Ammon's horn (tissue), 1 donor: ENCODE measurements around the gene SOS2.

ENCODE experiments used
- DNase-seq: peaks from one replicate; pipeline ENCODE4 v3.0.0-alpha.2; 2016; ENCODE audit warnings: low spot score

The SOS2 gene

DNA sequence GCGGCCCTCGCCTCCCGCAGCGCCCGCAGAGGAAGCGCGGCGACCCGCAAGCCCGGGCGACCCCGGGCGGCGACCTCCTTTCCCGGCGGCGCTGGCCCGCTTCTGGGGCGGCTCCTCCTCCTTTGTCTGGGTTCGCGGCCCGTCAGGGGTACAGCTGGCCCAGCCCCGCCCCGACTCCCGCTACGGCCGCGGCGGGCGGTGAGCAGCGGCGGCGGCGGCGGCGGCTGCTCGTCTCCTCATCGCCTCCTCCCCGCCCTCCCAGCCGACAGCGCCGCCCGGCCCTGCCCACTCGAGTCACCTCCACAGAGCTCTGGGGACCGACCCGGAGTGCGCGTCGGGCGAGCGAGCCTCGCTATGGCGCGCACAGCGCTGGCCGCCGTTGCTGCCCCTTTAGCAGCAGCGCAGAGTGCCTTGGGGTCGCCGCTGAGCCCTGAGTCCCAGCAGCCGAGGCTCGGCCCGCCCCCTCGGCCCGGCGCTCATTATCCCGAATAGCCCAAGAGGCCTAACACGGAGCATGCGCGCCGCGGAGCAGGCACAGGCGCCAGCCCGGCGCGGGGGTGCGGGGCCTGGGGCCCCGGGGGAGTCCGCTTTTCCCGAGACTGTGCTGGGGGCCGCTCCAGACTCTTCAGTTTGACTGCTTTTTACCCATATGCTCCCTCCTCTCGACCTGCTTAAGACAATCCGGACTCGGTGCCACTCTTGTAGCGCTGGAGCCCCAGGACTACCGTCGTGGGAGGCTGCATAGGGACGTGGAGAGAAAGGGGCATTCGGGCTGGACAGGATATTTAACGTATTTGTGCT is at the start of gene SOS2:
TSS of gene SOS2 (minus strand) at position 104 of the 801 bp plus-strand sequence. CDS start 295 bp downstream, outside the sequence.
- peak; percentile 91 for DNase-seq

- DNase-seq = no peak
Observed at GRCh38 chr14:50272498-50272897, 41.1 kb upstream of the SOS2 start.

DNA sequence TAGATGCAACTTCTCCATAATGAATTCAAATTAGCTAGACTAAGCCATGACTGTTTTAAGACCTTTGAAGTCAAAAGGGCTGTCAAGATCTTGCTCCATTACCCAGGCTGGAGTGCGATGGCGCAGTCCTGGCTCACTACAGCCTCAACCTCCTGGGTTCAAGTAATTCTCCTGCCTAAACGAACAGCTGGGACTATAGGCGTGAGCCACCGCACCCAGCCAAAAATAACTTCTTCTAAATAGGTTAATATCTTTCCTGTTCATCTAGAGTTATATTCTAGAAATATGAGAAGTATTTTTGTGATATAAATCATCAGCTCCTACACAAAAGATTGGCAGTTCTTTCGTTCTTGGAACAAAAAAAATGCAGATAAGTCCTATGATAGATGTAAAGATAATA is 39.6 kb upstream of the SOS2 start:
- no peak for DNase-seq

DNA sequence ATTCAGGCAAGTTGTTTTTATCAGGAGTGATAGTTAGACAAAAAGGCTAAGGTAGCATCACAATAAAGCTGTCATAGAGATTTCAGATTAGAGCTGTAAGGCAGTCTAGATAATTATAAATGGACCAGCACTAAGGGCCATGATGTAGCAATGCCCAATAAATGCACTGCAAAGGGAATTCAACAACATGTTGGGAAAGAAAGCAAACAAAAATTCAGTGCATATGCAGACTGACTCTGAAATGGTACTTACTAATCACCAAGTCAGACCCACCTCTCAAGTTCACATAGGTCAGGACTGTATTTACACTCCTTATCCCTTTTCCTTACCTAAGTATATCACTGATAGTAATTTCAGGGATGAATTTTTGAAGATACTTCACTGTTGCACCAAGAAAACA is 33.7 kb upstream of the SOS2 start:
- DNase-seq = no peak

DNA sequence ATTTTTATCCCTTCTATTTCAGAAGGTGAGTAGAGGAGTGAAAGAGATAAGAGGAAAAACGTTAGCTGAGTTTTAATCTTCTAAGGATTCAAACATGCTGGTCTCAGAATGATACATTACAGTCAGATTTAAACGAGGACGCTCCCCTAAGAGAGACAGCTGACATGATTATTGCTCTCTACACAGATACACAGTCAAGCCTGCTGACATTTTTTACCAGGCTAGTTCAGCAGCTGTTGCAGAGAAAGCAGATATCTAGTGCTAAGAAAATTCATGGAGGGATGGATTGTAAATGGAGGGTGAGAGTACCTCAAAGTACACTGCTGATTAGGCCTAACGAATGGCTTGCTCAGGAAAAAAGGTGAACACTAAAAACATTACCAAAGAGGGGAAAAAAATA is 31.9 kb upstream of the SOS2 start:
- DNase-seq = no peak

DNA sequence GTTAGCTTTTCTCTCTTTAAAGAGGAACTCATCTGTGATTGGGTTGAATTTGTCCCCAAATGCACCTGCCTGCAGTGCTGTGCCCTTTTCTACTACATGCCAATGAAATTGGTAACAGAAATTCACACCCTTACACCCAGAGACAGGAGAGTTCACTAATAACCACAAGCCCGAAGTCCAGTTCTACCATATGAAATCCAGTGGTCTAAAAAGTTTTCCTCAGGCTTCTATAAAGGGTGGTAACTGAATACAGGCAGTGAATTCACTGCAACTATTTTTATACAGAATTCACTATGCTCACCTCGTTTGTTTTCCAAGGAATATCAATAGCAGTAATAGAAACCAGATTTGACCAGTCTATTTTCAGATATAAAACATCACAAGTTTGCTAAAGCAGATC is 31.5 kb upstream of the SOS2 start:
- no peak for DNase-seq

DNA sequence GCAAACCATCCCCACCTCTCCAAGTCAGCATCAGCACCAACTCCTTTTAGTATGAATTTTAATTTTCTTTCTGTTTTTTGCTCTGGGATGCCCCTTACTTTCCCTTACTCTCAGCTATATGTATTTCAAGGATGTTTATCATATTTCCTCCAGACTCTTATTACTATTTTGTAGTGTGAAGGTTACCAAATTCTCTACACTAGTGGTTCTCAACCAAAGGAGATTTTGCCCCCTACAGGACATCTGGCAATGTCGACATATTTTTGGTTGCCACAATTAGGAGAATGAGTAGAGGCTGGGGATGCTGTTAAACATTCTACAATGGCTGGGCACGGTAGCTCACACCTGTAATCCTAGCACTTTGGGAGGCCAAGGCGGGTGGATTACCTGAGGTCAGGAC is 29.1 kb upstream of the SOS2 start:
- no peak for DNase-seq

DNA sequence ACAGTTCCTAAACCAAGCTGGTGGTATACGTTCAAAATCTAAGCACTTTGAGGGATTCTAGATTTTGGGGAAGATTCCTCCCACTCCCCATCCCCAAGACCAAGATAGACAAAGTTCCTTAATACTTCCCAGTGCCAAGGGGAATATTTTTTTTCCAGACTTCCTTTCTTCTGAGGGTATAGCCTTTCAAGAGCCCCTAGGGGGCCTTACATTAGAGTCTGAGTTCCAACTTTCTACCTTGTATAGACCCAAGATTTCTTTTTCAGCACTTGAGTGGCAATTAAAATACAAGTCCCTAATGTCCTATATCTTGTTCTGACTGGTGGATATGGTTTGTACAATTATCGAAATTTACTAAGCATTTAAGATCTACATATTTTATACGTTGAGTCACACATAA is 28.7 kb upstream of the SOS2 start:
- DNase-seq = no peak

GRCh38 chr14:50257732-50258131 is 26.4 kb upstream of the SOS2 start:
- no peak for DNase-seq

DNA sequence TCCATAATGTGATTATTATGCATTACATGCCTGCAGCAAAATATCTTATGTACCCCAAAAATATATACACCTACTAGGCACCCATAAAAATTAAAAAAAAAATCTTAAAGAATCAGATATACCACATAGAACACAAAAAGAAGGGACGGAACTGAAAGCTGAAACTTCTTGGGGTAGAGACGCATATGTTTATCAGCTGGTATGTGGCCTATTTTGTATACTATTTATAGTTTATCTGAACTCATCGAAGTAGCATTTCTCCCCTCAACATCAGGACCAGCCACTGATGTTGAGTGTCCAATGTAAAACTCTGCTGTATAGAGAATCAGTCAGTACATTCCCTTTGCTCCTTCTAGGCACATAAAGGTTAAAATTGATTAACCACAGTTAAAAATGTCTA is 22.9 kb upstream of the SOS2 start:
- no peak for DNase-seq

DNA sequence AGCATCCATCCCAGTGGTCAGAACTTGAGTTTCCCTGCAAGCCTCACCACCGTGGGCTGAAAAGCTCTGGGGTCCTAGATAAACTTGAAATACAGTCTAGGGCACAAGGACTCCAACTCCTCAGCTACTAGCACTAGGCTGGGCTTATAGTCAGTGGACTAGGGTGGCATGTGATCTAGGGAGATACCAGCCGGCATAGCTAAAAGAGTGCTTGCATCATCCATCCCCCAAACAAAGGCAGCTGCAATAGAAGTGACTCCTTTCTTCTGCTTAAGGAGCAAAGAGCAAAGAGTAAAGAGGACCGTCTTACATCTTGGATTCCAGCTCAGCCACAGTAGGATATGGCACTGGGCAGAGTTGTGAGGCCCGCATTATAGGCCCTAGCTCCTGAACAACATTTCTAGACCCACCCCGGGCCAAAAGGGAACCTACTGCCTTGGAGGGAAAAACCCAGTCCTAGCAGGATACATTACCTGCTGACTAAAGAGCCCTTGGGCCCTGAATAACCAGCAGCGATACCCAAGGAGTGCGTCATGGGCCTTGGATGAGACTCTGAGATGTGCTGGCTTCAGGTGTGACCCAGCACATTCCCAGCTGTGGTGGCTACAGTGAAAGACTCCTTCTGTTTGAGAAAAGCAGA is 17.9 kb upstream of the SOS2 start:
- DNase-seq = no peak

GRCh38 chr14:50247245-50247644 is 15.9 kb upstream of the SOS2 start:
- no peak for DNase-seq

GRCh38 chr14:50242566-50243310 is 11.4 kb upstream of the SOS2 start:
- DNase-seq = no peak

GRCh38 chr14:50242096-50242495 is 10.7 kb upstream of the SOS2 start:
- no peak for DNase-seq

- DNase-seq = no peak
Observed at GRCh38 chr14:50237427-50237826, 6.0 kb upstream of the SOS2 start.

DNA sequence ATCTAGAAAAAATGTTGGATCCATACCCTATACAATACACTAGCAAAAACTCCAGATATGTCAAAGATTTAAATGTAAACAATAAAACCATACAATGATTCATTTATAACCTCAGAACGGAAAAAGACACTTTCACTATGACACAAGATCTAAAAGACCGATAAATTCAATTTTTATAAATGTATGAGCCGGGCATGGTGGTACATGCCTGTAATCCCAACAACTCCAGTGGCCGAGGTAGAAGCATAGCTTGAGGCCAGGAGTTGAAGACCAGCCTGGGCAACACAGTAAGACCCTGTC is 2.5 kb upstream of the SOS2 start:
- DNase-seq = no peak

DNA sequence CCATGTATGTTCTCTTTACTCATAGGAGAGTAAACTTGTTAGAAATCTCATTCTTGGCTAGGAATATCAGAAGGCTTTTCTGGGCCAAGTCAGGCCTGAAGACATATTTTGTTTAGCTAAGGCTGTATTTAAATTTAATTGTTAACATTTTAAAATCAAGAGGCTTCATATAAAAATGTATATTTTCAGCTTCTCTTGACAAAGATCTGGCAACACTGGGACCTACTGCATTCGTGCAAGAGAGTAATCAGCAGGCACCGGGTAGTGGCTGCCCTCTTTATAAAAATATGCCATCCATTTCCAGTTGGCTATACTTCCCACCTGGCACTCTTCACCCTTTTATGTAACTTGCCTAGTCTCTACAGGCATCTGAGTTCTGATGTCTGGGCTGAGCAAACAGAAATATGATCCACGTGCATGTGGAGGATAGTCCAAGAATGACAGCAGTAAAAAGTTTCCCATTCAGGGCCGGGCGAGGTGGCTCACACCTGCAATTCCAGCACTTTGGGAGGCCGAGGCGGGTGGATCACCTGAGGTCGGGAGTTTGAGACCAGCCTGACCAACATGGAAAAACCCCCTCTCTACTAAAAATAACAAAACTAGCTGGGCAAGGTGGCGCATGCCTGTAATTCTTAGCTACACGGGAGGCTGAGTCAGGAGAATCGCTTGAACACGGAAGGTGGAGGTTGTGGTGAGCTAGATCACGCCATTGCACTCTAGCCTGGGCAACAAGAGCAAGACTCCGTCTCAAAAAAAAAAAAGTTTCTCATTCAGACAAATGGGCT is 2.0 kb upstream of the SOS2 start:
- no peak for DNase-seq

GRCh38 chr14:50232276-50232642 is 881 bp upstream of the SOS2 start:
- DNase-seq = no peak

DNA sequence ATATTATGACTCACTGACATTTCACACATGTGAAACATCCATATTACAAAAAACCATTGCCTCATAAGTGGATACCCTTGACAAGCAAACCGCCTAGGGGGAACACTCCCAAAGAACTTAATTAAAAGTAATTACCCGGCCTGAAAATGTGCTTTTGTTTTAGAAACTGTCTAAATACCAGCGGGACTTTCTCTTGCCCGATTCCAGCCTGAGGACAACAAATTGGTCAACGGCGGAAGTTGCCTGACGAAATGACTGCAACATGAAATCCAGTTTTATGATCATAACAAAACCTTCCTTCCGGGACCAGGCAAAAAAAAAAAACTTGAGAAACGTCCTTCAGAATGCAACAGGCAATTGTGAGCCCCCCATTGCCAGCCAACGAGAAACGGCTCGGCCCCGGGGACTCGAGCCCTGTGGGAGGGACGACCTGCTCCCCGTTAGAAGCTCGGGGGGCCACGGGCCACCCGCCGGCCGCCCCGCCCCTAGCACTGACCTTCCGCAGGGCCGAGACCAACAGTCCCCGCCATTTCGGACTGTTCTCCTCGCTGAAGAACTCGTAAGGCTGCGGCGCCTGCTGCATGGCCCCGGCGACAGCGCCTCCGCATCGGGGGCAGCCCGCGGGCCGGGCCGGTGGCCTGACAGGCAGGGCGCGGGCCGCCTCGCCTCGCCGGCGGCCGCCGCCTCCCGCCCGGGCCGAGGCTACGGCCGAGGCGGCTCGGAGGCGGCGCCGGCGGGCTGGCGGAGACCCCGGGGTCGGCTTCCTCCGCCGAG is 490 bp downstream of the SOS2 start:
- peak; percentile 50 for DNase-seq

- DNase-seq = peak; percentile 23
Observed at GRCh38 chr14:50230401-50230700, 1.0 kb downstream of the SOS2 start.

DNA sequence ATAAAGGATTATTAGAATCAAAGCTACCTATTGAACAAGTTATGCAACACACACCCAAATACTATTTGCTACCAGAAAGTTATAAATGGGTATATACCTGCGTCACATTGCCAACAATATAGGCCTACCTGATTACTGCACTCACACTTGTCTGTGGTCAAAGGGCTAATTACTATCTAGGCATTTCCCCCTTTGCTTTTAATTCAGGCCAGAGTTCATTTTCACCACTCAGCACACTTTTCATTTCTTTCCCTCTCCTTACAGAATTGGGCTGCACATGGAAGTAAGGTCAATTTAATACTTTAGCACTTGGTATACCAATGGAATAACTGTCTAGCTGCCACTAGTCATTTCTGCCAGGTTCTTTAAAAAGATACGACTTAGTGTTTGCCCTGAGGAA is 1.7 kb downstream of the SOS2 start:
- DNase-seq = no peak

- no peak for DNase-seq
Observed at GRCh38 chr14:50228313-50228712, 3.1 kb downstream of the SOS2 start.
